B cell (primary cell): Measurements from ENCODE around the gene CHAF1A. TPM values are rescaled to one million over a fixed set of nuclear protein-coding genes. Genes with fewer than 3 reads are reported as not detected.

Experiments
- ATAC-seq: fragments of 200-7000 bp; cut with Tn5 transposase; one replicate; pipeline ENCODE4 v1.10.0; 2021; ENCODE audit warnings: low read depth, mild to moderate bottlenecking, moderate number of reproducible peaks, moderate library complexity
- CTCF ChIA-PET: fragments of 350-600 bp; sonication (Branson Sonifier 250); formaldehyde crosslinking; loops from one replicate; lab custom pipeline; 2021; ENCODE audit warnings: antibody characterized with exemption, inconsistent platforms; lab: Charles Lee
- POLR2A ChIA-PET: fragments of 350-600 bp; sonication (Branson Sonifier 250); formaldehyde crosslinking; loops from one replicate; lab custom pipeline; 2021; ENCODE audit warnings: antibody characterized with exemption; lab: Charles Lee
- DNase-seq: peaks from one replicate; pipeline ENCODE4 v3.0.0; 2013
- H2AFZ ChIP-seq: 2 replicates; pipeline ENCODE4 v1.6.1; 2012; ENCODE audit warnings: mild to moderate bottlenecking, low read depth, low read length; ENCODE audit not compliant: insufficient read depth, poor library complexity, severe bottlenecking
- H3K27ac ChIP-seq, 2 donors: 1 replicate in 1 of 2; 2 replicates in 1 of 2; pipeline ENCODE4 v1.5.1; 2012 to 2013; ENCODE audit warnings: low read length in 2 of 2, mild to moderate bottlenecking in 2 of 2, moderate library complexity in 1 of 2
- H3K27me3 ChIP-seq, 4 experiments: fragments of 200-600 bp in 1 of 4; sonication (generic) in 1 of 4; replicated peaks in 1 of 4; 1 replicate in 2 of 4; 2 replicates in 2 of 4; pipeline versions ENCODE4 v1.6.1 to v1.7.0; 2013 to 2016; ENCODE audit warnings: low read length in 3 of 4, mild to moderate bottlenecking in 2 of 4, mixed read lengths in 1 of 4, moderate library complexity in 1 of 4; ENCODE audit not compliant: insufficient read depth in 4 of 4, control insufficient read depth in 3 of 4; ENCODE audit errors: control extremely low read depth in 1 of 4
- H3K36me3 ChIP-seq, 2 experiments: replicated peaks in 1 of 2; 1 replicate in 1 of 2; 2 replicates in 1 of 2; pipeline versions ENCODE4 v1.6.1 to v1.7.1; 2013; ENCODE audit warnings: low read length in 1 of 2; ENCODE audit not compliant: insufficient read depth in 2 of 2, control insufficient read depth in 1 of 2; ENCODE audit errors: control extremely low read depth in 1 of 2, extremely low read depth in 1 of 2
- H3K4me1 ChIP-seq, 2 donors: fragments of 200-600 bp in 1 of 2; sonication (generic) in 1 of 2; 1 replicate in 1 of 2; 2 replicates in 1 of 2; pipeline versions ENCODE4 v1.5.1 to v1.6.1; 2013 to 2017; ENCODE audit warnings: low read length in 2 of 2; ENCODE audit not compliant: control insufficient read depth in 2 of 2, insufficient read depth in 2 of 2
- H3K4me2 ChIP-seq: replicated peaks from 2 replicates; pipeline ENCODE3; 2012; ENCODE audit warnings: mild to moderate bottlenecking, low read depth, low read length; ENCODE audit not compliant: poor library complexity, severe bottlenecking
- H3K4me3 ChIP-seq, 5 experiments: fragments of 200-600 bp in 1 of 5; sonication (generic) in 1 of 5; 1 replicate in 3 of 5; 2 replicates in 2 of 5; pipeline versions ENCODE4 v1.5.1 to v1.7.0; 2011 to 2016; ENCODE audit warnings: low read length in 4 of 5, mild to moderate bottlenecking in 4 of 5, low read depth in 2 of 5, control low read depth in 1 of 5, moderate library complexity in 1 of 5; ENCODE audit not compliant: insufficient read depth in 1 of 5; ENCODE audit errors: control extremely low read depth in 1 of 5, extremely low read depth in 1 of 5
- H3K79me2 ChIP-seq: fragments of 200-600 bp; sonication (generic); one replicate; pipeline ENCODE4 v1.6.0; 2016; ENCODE audit warnings: low read length; ENCODE audit not compliant: control insufficient read depth, insufficient read depth
- H3K9ac ChIP-seq: fragments of 200-600 bp; sonication (generic); 2 replicates; pipeline ENCODE4 v1.6.1; 2017; ENCODE audit warnings: mild to moderate bottlenecking, low read length, moderate library complexity
- H3K9me3 ChIP-seq, 3 donors: one replicate each; pipeline versions ENCODE4 v1.6.1 to v1.7.1; 2013; ENCODE audit warnings: low read length in 2 of 3; ENCODE audit not compliant: control insufficient read depth in 2 of 3, insufficient read depth in 1 of 3; ENCODE audit errors: control extremely low read depth in 1 of 3
- H4K20me1 ChIP-seq: 2 replicates; pipeline ENCODE4 v1.6.0; 2012; ENCODE audit warnings: mild to moderate bottlenecking, low read length; ENCODE audit not compliant: insufficient read depth, control insufficient read depth, poor library complexity, severe bottlenecking
- H3K27ac Mint-ChIP-seq: one replicate; pipeline ENCODE4 v1.8.0; 2021; ENCODE audit warnings: mixed read lengths
- H3K27me3 Mint-ChIP-seq: one replicate; pipeline ENCODE4 v1.8.0; 2021; ENCODE audit warnings: mixed read lengths
- H3K4me1 Mint-ChIP-seq: one replicate; pipeline ENCODE4 v1.8.0; 2021; ENCODE audit warnings: mixed read lengths
- H3K4me3 Mint-ChIP-seq: one replicate; pipeline ENCODE4 v1.8.0; 2021; ENCODE audit warnings: mixed read lengths
- H3K9me3 Mint-ChIP-seq: one replicate; pipeline ENCODE4 v1.8.0; 2022; ENCODE audit warnings: mixed read lengths; ENCODE audit not compliant: insufficient read depth
- CTCF ChIP-seq: fragments of 200-600 bp; IDR thresholded peaks from one replicate; pipeline ENCODE4 v1.8.0; 2022; ENCODE audit warnings: antibody characterized with exemption, mild to moderate bottlenecking
- EZH2 ChIP-seq: IDR thresholded peaks from 2 replicates; pipeline ENCODE4 v1.6.1; 2012; ENCODE audit warnings: borderline replicate concordance, low read depth, mild to moderate bottlenecking, moderate library complexity, low read length; ENCODE audit not compliant: insufficient read depth, poor library complexity, severe bottlenecking
- WGBS: methylation state at CpG from one replicate; pipeline ENCODE4 v1.1.5; 2013; ENCODE audit warnings: missing lambda C conversion rate; ENCODE audit not compliant: insufficient coverage; 5-methylcytosine and 5-hydroxymethylcytosine counted together
- intact Hi-C: fragments of 100-400 bp; cut with micrococcal nuclease; formaldehyde crosslinking; loops from one replicate; pipeline ENCODE4 v1.10.0; 2022
- polyA plus RNA-seq: library from polyadenylated mRNA; depleted of rRNA; stranded (reverse); fragments of >200 nt; gene quantifications from 2 replicates; pipeline ENCODE4 v1.2.3, GENCODE V29; 2012
- total RNA-seq, 2 donors: library from RNA; stranded (reverse); fragments of 120-200 nt in 1 of 2; gene quantifications; 1 replicate in 1 of 2; 2 replicates in 1 of 2; pipeline versions ENCODE4 v1.2.3 to v1.2.4, GENCODE V29; 2013 to 2022

Gene CHAF1A
- total and polyA plus RNA-seq, 2 donors (not counting 1 experiment from before 2014, with no cell fraction given): 15.1 to 19.7 TPM

GRCh38 chr19:4357921-4358326 lies 44.5 kb upstream of the CHAF1A start:
- Mint-ChIP-seq H3K9me3 (no peaks in the 10 kb centered on the region), H3K27ac (no peak overlapping the region), H3K4me1 (no peaks in the 10 kb centered on the region), H3K27me3 (no peaks in the 10 kb centered on the region), H3K4me3 (no peak overlapping the region)
- intact Hi-C loops: no loop called here
- DNase-seq (no peak), ATAC-seq (no peak)
- 97% methylated on average over 13 of the region's 16 CpGs for WGBS
- POLR2A ChIA-PET: no interaction called here
- H3K27ac ChIP-seq: no peak overlapping the region
- no peaks in the 10 kb centered on the region for H3K79me2 ChIP-seq
- no peaks in the 10 kb centered on the region for H3K9me3 ChIP-seq
- TF ChIP-seq EZH2 (no peak), CTCF (no peak)
- H3K36me3 ChIP-seq: peaks cover 0 to 41% of the 10 kb centered on the region in 2 experiments
- H3K4me2 ChIP-seq: no peak overlapping the region
- H3K27me3 ChIP-seq: no peaks in the 10 kb centered on the region
- peaks cover 0 to under 1% of the 10 kb centered on the region in 2 donors for H3K4me1 ChIP-seq
- CTCF ChIA-PET: interaction anchor here (1.3 kb wide), 1 partner anchor 9 kb away, joined by 3 read pairs; no protein-coding TSS in a partner anchor
- H3K4me3 ChIP-seq: no peak overlapping the region
- no peaks in the 10 kb centered on the region for H4K20me1 ChIP-seq
- H2AFZ ChIP-seq: no peak overlapping the region
- no peak overlapping the region for H3K9ac ChIP-seq

- Histone ChIP-seq H3K4me3 (no peak overlapping the region), H3K4me1 (no peaks in the 10 kb centered on the region), H3K27me3 (no peaks in the 10 kb centered on the region), H4K20me1 (no peaks in the 10 kb centered on the region), H3K4me2 (no peak overlapping the region), H3K27ac (no peak overlapping the region), H2AFZ (no peak overlapping the region), H3K36me3 (peaks cover 0 to 51% of the 10 kb centered on the region in 2 experiments), H3K9me3 (no peaks in the 10 kb centered on the region), H3K79me2 (no peaks in the 10 kb centered on the region), H3K9ac (no peak overlapping the region)
- intact Hi-C loops: no loop called here
- TF ChIP-seq EZH2: no peak
- no peak for TF ChIP-seq CTCF
- Mint-ChIP-seq H3K9me3 (no peaks in the 10 kb centered on the region), H3K27ac (no peak overlapping the region), H3K27me3 (no peaks in the 10 kb centered on the region), H3K4me1 (no peaks in the 10 kb centered on the region), H3K4me3 (no peak overlapping the region)
- ChIA-PET CTCF (no interaction called here), POLR2A (interaction anchor here (0.7 kb wide), 1 partner anchor 276 kb away, joined by 3 read pairs; no protein-coding TSS in a partner anchor)
- 95% methylated on average over 24 of the region's 25 CpGs for WGBS
- no peak for ATAC-seq
- no peak for DNase-seq
Observed at GRCh38 chr19:4358709-4359626, 43.5 kb upstream of the CHAF1A start.
